ENCODE measurements around the gene HS1BP3.

HS1BP3 gene

DNA sequence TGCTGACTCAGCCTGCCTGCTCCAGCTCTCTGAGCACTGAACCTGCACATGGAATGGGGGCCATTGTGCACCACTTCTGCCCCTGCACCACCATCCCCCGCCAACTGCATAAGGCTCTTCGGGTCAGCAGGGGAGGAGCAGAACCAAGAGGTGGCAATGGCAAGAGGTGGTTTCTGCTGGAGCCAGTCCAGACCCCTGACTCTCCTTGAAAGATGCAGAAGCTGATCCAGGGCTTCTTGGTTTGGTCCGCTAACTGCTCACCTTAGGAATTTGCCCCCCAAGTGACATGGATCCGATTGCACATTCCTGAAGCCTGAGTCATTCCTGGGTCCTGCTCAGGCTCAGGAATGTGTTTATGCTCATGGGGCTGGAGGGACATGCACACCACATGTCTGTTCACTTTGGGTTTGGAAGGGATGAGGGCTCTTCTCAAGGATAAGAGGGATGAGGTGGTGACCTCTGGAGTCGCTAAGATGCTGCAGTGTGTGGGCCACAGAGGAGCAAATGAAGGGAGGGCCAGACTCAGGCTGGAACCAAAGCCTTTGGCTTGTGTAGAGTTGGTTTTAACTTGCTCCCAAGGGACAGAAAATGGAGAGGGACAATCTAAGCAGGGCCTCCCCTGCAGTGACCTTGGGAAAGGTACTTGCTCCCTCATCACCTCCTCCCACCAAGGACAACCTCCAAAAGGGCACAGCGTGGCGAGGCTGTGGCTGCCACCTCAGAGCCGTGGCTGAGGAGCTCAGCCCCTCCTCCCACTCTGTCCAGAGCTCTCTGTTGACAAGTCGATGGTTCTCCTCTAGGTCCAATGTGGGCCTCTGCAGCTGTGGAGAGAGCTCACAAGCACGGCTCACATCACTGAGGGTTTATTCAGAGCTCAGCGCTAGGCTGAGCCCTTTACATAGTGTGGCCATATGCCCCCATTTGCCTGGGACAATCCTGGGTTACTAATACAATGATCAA is 66.2 kb downstream of the HS1BP3 start:
- DNase-seq (ENCODE audit: low spot score): peak; percentile 91

DNA sequence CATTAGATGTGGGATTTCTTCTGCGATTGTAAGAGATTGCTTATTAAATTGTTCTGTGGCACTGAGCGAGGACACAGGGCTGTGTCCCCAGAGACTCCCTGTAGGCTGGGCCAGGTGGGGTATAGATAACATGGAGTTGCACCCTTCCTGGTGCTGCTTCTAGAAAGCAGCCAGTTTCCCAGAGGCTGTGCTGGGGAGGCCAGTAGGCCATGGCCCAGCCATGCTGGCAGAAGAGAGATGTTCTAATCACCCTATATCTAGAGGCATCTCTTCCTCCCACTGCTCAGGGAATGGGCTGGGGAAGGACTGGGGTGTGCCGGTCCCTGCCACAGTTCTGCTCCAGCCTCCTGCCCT is 66.9 kb downstream of the HS1BP3 start:
- peak; percentile 74 for DNase-seq (ENCODE audit: low spot score)

DNA sequence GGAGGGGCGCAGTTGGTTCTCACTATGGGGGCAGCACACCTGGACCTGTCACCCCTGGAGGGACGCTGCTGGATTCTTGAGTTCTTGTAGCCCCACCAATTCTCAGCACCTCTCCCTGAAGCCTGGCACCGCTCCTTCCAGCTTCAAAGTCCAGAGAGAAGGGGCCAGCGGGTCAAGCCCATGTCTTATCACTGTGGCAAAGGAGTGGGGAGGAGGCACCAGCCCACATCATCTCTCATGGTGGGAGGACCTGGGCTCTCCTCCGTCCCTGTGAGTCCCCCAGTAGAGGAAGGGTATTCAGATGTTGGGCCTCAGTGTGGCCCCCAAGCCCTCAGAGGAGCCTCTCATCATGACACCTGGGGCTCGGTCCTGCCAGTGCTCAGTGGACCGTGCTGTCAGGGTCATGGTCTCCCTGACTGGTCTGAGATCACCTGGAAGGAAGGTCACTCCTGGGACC is 67.4 kb downstream of the HS1BP3 start:
- DNase-seq (ENCODE audit: low spot score): no peak

DNA sequence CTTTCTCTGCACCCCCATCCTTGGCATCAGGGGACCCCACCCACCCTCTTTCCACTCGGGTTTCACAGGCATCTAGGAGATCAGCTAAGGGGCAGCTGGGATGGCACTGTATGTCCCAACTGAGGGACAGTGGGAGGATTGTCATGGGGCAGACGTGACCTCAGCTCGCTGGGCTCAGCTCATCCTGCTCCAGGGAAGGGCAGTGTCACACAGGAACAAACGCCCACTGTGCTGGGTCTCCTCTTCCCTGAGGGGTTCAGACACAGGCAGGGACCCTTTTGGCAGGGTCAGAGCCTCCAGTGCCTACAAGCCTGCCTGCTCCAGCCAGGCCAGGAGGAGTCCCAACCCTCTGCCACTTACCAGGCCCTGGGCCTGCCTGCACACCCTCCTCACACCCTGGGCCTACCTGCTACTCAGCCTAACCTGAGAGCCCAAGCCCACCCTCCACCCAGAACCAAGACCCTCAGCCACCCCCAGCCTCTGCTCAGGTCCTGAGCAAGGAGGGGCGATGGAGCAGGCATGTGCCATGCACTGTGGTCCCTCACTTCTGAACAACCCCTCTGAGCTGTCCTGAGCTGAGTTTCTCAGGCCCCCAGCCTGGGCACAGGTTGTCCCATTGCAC is 68.2 kb downstream of the HS1BP3 start:
- no peak for DNase-seq (ENCODE audit: low spot score)

DNA sequence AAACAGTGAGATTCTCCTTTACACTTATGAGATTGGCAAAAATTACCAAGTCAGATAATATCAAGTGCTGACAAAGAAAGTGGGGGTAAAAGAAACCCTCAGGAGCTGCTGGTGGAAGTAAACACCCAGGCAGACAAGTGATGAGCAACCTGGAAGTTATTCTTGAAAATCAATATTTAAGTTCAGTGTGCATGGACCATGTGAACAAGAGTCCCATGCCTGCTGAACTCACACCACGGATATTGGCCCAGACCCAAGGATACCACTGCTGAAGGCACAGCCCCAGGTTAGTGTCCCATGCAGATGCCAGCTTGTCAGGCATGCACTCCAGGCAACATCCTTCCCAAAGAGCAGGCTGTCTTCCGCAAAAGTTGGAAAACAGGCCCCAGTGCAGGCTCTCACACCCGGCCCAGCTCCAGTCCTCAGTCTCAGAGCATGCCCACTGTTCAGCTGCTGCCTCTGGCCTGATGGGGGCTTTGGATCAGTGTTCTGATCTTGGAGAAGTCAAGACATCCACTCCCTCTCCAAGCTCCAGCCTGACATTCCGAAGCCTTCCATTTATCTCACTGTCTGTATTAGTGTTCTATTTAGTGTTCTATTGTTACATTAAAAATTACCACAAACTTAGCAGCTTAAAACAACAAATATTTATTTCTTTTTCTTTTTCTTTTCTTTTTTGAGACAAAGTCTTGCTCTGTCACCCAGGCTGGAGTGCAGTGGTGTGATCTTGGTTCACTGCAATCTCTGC is 70.0 kb downstream of the HS1BP3 start:
- DNase-seq (ENCODE audit: low spot score): no peak

DNA sequence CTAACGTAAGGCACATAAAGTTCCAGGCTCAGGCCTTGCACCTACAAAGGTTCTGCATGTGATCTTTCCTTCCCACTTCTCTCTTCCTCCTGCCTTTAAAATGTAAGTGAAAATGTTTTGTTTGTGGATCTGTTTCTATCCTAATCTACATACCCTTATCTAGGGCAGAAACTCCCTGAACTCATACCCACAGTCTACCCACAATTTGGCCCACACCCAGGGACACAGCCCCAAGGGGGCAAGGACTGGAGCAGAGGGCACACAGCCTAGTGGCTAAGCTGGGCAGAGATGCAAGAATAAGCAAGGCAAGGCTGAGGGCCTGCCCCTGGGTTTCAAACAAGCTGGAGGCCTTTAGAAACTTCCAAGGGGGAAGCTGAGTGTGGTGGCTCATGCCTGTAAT is 71.0 kb downstream of the HS1BP3 start:
- DNase-seq (ENCODE audit: low spot score): no peak

DNA sequence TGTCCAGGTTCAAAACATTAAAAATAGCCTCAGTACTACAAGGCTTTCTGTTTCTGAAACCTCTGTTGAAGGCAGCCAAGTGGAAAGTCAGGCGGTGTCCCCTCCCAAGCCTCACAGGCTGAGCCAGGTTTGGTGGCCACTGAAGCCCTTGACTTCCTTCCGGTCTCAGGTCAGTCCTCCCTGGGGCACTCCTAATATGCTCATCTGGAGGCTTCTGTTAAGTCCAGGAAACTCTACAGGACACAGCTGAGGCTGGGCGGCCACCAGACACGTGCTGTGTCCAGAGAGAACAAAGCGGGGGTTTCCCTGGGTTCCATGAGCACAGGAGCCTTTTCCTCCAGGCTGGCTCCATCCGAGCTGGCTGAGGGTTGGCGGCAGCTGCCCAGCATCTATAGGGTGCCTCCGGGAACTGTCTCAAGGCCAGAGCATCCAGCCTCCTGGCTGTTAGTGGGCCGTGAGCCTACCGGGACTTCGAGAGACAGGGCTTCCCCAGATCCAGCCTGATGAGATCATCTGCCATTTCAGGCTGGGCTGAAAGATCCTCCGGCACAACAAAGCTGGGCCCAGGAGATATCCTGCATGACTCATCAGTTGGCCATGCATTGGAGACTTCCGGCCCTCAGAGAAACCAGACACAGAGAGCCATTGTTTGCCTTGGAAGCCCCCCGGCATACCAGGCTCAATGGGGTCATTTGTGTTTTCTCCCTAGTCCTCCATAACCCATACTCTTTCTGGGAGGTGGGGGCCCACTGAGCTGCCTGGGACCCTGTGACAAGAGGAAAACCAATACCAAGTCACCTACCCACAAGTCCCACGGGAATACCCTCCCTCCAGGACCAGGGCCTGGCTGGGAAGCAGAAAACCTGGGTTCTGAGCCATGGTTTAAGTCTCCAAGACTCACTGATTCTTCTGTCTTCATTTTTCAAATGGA is 71.7 kb downstream of the HS1BP3 start:
- DNase-seq (ENCODE audit: low spot score): peak; percentile 92

DNA sequence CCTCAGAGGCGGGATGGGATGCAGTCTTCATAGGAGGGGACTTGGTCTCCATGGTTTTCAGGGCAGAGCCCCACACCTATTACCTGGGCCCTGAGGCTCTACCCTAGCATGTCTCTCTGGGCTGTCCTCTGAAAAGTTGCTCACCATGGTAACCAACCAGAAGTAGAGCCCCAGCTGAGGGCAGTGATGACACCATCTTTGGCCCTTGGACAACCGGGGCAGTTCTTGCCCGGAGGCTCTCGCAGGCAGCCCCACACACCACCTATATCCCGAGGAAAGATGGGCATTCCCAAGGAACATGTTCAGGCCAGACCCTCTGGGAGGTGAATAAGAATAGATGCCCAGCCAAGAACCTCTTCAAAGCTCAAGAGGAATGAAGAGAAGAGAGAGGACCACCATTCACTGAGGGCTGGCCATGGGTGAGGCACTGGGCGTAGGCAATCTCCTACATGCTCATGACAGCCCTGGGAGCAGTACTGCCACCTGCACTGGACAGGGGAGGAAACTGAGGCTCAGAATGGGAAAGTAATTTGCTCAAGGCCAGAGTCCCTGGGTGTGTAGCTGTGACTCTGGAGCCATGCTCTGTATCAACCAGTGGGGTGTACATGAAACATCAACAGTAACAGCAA is 72.5 kb downstream of the HS1BP3 start:
- DNase-seq (ENCODE audit: low spot score): no peak

DNA sequence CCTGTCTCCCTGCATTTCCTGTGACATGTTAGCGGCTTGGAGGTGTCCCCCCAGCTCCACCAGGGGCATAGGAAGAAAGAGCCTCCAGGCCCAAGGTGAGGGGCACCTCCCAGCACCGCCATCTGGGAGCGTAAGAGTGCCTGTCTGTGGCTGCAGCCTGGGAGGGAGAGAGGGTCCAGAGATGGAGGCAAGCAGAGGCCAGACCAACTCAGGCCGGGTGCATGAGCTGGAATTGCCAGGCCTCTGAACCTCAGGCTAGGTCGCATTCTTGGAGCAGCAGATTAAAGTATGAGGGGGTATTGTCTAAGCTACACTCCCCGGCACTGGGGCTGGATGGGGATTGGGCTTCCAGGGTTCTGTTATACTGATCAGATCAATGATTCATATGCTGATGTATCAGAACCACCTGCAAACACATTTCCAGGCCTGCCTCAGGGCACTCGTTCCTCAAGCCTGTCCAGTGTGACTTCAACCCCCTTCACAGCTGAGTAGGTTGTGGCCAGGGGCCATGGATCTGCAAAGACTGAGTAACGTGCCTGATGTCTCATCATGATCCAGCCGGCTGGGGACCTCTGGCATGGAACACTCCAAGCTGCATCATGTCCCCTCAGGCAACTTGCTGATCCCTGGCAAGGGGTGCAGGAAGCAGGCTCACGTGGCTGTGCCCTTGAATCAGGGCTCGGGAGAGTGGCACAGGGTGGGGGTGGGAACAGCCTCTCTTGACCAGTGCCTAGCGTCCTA is 73.2 kb downstream of the HS1BP3 start:
- DNase-seq (ENCODE audit: low spot score): peak; percentile 60

DNA sequence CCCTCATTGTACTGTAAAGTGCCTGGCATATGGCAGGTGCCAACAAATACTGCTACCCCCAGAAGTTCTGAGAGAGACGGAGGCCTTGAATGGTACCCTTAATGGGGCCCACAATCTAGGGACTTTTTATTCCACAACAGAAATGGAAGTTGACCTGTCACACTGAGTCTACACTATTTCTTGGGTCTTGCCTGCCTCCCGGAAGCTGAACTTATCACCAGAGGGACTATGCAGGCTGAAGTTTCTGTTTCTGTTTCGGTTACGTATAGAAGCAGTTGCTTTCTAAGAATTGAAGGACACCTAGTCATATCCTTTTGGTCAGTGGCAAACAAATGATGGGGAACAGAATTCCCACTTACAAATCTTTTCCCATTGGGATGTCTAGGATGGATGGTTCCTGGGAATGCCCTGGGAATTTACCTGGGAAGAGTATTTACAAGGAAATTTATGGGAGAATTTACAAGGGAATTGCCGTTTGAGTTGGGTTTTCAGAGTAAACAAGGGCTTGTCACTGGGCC is 74.2 kb downstream of the HS1BP3 start:
- no peak for DNase-seq (ENCODE audit: low spot score)

DNA sequence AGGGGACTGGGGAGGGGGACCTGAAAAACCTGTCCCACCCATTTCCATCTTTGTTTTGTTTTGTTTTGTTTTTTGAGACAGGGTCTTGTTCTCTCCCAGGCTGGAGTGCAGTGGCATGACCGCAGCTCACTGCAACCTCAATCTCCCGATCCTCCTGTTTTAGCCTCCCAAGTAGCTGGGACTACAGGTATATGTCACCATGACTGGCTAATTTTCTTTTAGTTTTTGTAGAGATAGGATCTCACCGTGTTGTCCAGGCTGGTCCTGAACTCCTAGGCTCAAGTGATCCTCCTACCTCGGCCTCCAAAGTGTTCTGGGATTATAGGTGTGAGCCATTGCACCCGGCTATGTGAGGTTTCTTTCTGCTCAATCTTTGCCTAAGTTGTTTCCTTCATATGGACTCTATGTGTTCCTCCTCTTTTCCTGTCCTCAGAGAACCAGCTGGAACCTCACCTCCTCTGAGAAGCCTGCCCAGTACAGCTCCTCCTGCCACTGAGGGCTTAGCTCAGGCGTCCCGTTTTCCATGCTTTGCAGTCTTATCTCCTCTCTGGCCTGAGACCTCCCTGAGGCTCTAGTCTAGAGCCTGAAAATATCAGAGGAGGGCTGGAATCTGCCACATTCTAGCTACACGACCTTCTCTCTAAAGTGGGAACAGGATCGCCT is 74.8 kb downstream of the HS1BP3 start:
- DNase-seq (ENCODE audit: low spot score): no peak

DNA sequence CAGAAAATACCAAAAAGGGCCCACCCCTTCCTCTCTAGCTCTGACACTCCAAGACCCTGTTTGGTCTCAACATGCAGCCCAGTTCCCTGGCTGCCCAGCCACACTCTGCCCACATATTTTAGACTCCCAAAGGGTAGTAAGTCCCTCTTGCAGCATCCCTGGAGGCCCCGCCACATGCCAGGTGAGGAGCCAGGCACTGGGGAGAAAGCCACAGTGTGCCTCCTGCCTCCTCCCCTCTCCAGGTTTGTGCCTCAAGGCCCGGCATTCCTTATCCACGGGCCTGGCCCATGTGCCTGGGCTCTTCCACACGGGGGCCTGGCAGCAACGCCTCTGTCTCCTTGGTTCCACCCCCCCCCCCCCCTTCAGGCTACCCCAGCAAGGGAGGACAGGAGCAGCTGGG is 75.5 kb downstream of the HS1BP3 start:
- DNase-seq (ENCODE audit: low spot score): no peak

DNA sequence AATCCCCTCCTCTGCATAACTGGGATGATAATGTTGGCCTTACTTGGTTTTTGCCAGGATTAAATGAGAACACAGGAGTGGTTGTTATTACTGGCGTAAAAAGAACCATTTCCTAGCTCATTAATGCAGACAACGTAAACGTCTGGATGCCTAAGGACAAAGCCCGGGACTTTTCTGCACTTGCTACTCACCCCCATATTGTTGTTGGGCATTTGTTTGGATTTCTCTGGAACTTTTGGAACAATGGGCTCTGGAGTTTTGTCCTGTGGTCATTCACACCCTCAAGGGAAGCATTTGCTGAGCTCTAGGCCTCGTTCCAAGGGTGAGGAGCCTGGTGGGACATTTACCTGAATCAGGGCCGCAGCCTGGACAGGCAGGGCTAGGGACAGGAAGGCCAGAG is 76.0 kb downstream of the HS1BP3 start:
- no peak for DNase-seq (ENCODE audit: low spot score)

DNA sequence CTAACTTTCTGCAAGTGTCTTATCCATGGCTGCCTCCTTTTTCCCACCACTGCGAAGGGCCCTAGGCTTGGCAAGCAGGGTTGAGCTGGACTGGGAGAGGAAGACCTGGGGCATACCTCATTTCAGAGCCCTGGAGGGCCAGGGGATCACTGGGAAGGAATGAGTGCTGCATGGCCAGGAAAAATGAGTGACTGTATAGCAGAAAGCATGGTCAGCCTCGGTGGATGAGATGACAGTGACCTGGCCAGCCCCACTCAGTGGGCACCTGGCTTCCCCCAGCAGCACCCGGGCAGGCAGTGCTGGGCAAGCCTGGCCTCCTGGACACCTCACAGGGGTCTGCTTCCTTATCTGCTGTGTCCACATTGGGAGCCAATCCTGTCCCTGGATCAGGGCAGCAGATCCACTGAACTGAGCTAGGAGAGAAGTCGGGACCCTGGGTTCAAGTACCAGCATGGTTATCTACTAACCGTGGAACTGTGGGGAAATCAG is 76.4 kb downstream of the HS1BP3 start:
- no peak for DNase-seq (ENCODE audit: low spot score)

DNA sequence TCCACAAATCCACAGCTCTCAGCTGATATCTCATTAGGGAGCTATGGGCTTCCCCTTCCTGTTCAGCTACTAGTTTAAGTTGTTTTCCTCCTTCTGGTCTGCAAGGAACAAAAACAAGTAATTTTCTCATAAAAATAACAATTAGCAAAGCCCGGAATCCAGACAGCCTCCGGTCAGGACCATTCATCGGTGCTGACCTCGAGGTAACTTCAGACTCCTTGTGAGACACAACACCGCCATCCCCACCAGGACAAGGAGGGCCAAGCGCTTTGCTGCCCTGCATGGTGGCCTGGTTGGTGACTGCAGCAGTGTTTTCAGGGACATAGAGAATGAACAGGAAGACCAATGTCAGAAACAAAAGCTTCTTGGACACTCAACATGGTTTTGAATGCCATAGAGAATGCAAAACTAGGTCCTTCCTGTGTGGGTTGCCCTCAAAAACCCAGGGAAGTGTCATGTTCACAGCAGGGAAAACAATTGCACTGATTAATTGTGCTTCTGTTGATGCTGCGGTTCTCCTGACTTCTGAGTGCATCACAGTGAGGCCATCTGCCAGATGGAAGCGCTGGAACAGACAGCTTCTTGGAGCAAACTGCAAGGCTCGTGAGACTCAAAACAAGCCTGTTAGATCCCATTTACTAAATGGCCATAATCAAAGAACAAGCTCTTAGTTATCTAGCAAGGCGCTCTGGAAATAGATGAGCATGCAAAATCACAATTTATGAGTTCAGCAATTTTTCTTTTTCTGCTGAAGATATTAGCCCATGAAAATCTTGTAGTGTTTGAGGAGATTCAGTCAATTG is 77.1 kb downstream of the HS1BP3 start:
- peak; percentile 65 for DNase-seq (ENCODE audit: low spot score)

DNA sequence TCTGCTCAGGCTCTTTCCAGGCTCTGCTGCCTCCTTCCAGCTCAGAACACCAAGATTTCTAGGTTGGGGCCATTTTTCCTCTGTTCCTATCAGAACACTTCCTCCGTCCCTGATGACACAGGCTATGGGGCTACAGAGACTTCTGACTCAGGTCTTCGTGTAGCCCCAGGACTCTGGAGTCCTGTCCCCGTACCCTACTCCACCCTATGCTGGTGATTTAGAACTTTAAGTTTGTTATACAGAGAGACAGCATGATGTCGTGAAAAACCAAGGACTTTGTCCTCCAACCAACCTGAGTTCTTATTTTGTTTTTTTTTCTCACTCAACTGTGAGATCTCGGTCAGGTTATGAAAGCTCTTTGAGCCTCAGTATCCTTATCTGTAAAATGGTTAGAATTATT is 78.7 kb downstream of the HS1BP3 start:
- DNase-seq (ENCODE audit: low spot score): no peak

DNA sequence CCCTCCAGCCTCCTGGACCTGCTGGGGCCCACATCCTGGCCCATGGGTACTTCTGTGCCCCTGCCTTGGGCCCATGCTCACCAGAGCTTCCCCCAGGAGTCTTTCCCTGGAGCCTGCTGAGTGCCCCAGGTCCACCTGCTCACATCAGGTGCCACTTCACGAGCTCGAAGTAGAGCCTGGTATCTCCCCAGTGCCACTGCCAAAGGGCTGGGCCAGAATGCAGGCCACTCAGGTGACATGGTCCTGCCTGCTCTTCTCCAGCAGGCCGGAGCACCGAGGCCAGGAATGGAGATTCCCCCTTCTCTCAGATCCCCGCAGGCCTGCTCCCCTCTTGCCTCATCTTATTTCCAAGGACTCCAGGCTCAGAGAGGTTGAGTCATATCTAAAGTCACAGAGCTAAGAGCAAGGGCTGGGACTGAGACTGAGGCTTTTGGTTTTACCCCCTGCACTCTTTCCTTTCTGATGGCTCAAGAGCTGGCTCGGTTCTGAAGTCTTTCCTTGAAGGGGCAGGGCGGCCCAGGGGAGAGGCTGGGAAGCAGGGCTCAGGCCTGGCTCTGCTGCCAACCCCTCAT is 79.2 kb downstream of the HS1BP3 start:
- no peak for DNase-seq (ENCODE audit: low spot score)

DNA sequence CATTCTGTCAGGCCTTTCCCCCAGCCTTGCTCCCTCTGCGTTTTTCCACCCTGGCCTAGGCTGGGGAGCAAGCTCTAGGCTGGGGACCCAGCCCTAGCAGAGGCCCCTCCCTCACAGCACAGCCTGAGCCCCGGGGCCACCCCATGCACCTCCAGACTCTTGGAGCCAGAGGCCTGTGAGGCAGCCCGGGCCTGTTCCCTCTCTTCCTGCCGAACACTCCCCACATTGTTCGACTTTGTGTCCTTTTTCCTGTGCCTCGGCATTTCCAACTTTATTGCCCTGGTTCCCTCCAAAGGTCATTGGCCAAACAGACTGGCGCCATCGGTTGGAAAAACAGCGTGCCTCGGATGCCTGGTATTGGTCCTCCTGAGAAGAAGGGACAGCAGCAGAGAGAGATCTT is 79.7 kb downstream of the HS1BP3 start:
- no peak for DNase-seq (ENCODE audit: low spot score)
